Right atrium auricular region (tissue), 2 donors: ENCODE results near the gene LRRK2. TPM values are rescaled to one million over a fixed set of nuclear protein-coding genes. Genes with fewer than 3 reads are reported as not detected.

Experiments used
- DNase-seq: peaks from one replicate; pipeline ENCODE4 v3.0.0-alpha.2; 2019; ENCODE audit warnings: low spot score
- H3K27ac ChIP-seq, 2 donors: fragments of 200-600 bp; sonication (generic); 1 replicate in 1 of 2; 2 replicates in 1 of 2; pipeline ENCODE4 v1.5.1; 2016 to 2019
- H3K27me3 ChIP-seq, 2 donors: fragments of 200-600 bp; sonication (generic); one replicate each; pipeline versions ENCODE4 v1.5.1 to v1.6.0; 2017 to 2019
- H3K36me3 ChIP-seq: fragments of 200-600 bp; sonication (generic); one replicate; pipeline ENCODE4 v1.5.1; 2016
- H3K4me1 ChIP-seq, 2 donors: fragments of 200-600 bp; sonication (generic); one replicate each; pipeline versions ENCODE4 v1.5.1 to v1.6.0; 2017 to 2019
- H3K4me3 ChIP-seq, 2 donors: fragments of 200-600 bp; sonication (generic); 1 replicate in 1 of 2; 2 replicates in 1 of 2; pipeline ENCODE4 v1.5.1; 2017 to 2019; ENCODE audit warnings: mild to moderate bottlenecking in 1 of 2, moderate library complexity in 1 of 2
- H3K9me3 ChIP-seq, 2 donors: fragments of 200-600 bp; sonication (generic); one replicate each; pipeline ENCODE4 v1.5.1; 2019
- CTCF ChIP-seq, 2 donors: fragments of 200-600 bp; sonication (generic); IDR thresholded peaks; one replicate each; pipeline ENCODE4 v1.5.1; 2019; ENCODE audit warnings: antibody characterized with exemption in 2 of 2
- total RNA-seq, 2 donors: library from RNA; depleted of rRNA; stranded (reverse); fragments of >200 nt; gene quantifications; one replicate each; pipeline ENCODE4 v1.1.0, GENCODE V29; 2016

LRRK2 gene
- total RNA-seq, 2 donors from 2014 or later, result 7.1 to 8.6 TPM

GRCh38 chr12:40183715-40184114, 41.1 kb upstream of the LRRK2 start:
- Histone ChIP-seq H3K9me3 (no peaks in the 10 kb centered on the region), H3K4me1 (no peaks in the 10 kb centered on the region), H3K27ac (no peak overlapping the region), H3K36me3 (no peaks in the 10 kb centered on the region), H3K27me3 (no peaks in the 10 kb centered on the region), H3K4me3 (no peak overlapping the region)
- no peak for DNase-seq
- TF ChIP-seq CTCF (IDR thresholded peaks at IDR 0.05), result no peak

GRCh38 chr12:40184493-40185302, 40.1 kb upstream of the LRRK2 start:
- no peak overlapping the region for H3K4me3 ChIP-seq
- no peaks in the 10 kb centered on the region for H3K4me1 ChIP-seq
- no peaks in the 10 kb centered on the region for H3K36me3 ChIP-seq
- no peaks in the 10 kb centered on the region for H3K27me3 ChIP-seq
- no peak for TF ChIP-seq CTCF (IDR thresholded peaks at IDR 0.05)
- H3K9me3 ChIP-seq, result no peaks in the 10 kb centered on the region
- DNase-seq, result no peak
- H3K27ac ChIP-seq, result no peak overlapping the region

GRCh38 chr12:40185303-40185693, 39.5 kb upstream of the LRRK2 start:
- Histone ChIP-seq H3K36me3 (no peaks in the 10 kb centered on the region), H3K9me3 (no peaks in the 10 kb centered on the region), H3K27ac (no peak overlapping the region), H3K4me3 (no peak overlapping the region), H3K4me1 (no peaks in the 10 kb centered on the region), H3K27me3 (no peaks in the 10 kb centered on the region)
- no peak for DNase-seq
- TF ChIP-seq CTCF (IDR thresholded peaks at IDR 0.05), result no peak

GRCh38 chr12:40188558-40189320, 36.1 kb upstream of the LRRK2 start:
- H3K4me1 ChIP-seq, result no peaks in the 10 kb centered on the region
- H3K9me3 ChIP-seq, result no peaks in the 10 kb centered on the region
- no peak overlapping the region for H3K4me3 ChIP-seq
- H3K27ac ChIP-seq, result no peak overlapping the region
- H3K27me3 ChIP-seq, result no peaks in the 10 kb centered on the region
- no peaks in the 10 kb centered on the region for H3K36me3 ChIP-seq
- no peak for TF ChIP-seq CTCF (IDR thresholded peaks at IDR 0.05)
- no peak for DNase-seq

- H3K4me3 ChIP-seq, result no peak overlapping the region
- TF ChIP-seq CTCF (IDR thresholded peaks at IDR 0.05), result no peak
- no peaks in the 10 kb centered on the region for H3K4me1 ChIP-seq
- H3K9me3 ChIP-seq, result no peaks in the 10 kb centered on the region
- no peaks in the 10 kb centered on the region for H3K36me3 ChIP-seq
- H3K27me3 ChIP-seq, result no peaks in the 10 kb centered on the region
- no peak overlapping the region for H3K27ac ChIP-seq
- no peak for DNase-seq
These were observed 32.0 kb upstream of the LRRK2 start for GRCh38 chr12:40192704-40193255.
